Esophagus squamous epithelium (tissue), 4 donors: ENCODE results near the gene ASCL1.

Experiments used
- CTCF ChIP-seq, 6 experiments: fragments of 450-650 bp in 4 of 6; fragments of 200-600 bp in 2 of 6; sonication (generic) in 2 of 6; IDR thresholded peaks; one replicate each; pipeline ENCODE4 v1.5.1; 2016 to 2019; ENCODE audit warnings: antibody characterized with exemption in 6 of 6, mild to moderate bottlenecking in 4 of 6, moderate library complexity in 4 of 6
- POLR2A ChIP-seq, 4 donors: fragments of 450-650 bp; IDR thresholded peaks; one replicate each; pipeline ENCODE4 v1.6.1; 2017; ENCODE audit warnings: antibody characterized with exemption in 4 of 4, mild to moderate bottlenecking in 4 of 4, moderate library complexity in 3 of 4

- TF ChIP-seq CTCF (IDR thresholded peaks at IDR 0.05) = no peak
- TF ChIP-seq POLR2A (IDR thresholded peaks at IDR 0.05) = no peak
Measured at GRCh38 chr12:102971227-102971626, 13.8 kb downstream of the ASCL1 start.
